HG02840 (cell line): ENCODE measurements around the gene CCDC106.
A peak's percentile ranks its signal among the peaks of the same experiment; 100 is the strongest.

Source experiments
- ATAC-seq: cut with Tn5 transposase; IDR thresholded peaks from one replicate; pipeline ENCODE4 v1.9.1; 2021; ENCODE audit warnings: mild to moderate bottlenecking, moderate library complexity, moderate number of reproducible peaks; ENCODE audit not compliant: unreplicated experiment, low FRiP score

Gene CCDC106

GRCh38 chr19:55647732-55648584 is at the start of gene CCDC106:
TSS of gene CCDC106 (plus strand) at chr19:55648212. CDS start at chr19:55649047, 835 bp downstream.
- no peak for ATAC-seq

DNA sequence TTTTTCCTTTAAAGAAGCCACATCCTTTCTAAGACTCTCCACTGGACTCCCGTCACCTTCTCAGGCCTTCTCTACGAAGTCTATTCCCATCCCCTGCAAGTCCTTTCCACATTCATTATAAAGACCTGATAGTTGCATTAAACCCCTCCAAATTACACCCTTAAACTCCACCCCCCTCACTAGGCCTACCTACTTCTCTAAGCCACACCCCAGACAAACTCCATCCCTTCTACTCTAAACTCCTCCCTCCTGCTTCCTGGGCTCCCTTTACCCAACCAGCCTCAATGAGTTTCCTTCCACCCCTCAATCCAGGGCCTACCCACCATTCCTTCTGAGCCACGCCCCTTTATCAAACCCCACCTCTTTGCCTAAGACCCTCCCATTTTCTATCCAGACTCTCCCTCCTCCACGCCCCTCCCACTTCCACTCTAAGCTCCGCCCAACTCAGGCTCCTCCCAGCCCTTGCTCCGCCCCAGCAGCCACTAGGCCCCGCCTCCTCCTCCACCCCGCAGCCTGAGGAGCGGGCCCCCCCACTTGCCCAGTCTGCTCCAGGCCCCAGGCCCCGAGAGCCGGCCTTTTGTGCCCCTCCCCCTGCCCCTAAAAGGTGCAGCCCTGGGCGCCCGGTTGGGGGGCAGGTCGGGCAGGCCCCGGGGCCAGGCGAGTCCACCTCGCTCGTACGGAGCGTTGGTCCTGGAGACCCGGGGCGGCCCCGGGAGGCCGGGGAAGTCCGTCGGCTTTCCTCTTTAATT is 49.1 kb upstream of the CCDC106 start:
- peak; percentile 38 for ATAC-seq

DNA sequence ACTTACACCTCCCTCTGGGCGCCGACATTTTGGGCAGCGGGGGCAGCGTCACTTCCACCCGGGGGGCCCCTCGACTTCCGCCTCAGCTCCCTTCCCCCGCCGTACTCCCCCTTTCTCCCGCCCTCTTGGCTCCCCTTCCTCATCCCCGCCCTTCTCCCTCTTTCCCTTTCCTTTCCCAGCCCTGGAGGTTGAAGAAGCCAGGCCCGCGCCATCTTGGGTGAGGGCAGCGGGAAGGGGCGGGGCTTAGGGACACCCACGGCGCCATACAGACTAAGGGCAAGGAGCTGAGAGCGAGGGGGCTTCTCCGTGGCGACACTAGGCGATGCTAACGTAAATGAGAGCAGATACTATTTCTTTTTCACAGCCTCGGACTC is 48.6 kb upstream of the CCDC106 start, which contains the start of gene FIZ1:
FIZ1 (minus strand) TSS at position 50 of the 374 bp plus-strand sequence. CDS start 1,652 bp downstream, outside the sequence.
- ATAC-seq = peak; percentile 59

DNA sequence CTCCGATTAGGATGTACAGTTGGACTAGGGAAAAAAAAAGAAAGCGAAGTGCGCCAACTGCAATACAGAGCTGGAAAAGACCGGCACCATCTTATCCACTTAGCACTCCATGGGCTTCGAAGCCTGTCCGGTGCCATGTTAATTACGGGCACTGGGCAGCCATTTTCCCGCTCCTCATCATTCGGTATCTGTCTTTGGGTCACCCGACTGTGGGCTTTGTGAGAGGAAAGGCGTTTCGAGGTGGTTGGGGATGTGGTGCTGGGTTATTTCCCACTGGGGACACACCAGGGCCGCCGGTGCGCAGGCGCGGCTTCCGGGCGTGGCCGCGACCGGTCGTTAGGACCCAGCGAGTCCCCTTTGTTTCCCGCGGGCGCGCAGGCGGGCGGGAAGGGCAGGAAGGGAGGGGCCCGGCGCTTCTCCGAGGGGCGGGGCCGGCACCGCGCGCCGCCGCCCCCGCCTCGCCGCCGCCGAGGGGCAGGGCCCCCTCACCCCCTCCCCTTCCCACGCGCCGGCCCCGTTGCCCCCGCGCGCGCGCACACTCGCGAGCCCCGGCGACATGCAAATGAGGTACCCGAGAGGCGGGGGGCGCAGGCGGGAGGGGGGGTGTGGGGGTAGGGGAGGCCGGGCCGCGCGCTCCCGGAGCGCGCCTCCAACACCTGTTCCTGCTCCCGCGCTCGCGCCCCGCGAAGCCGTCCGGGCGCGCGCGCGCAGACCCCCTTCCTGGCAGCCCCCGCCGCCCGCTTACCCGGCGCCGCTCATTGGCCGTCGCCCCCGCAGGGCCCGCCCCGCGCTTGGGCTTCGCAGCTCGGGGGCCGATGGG is 48.0 kb upstream of the CCDC106 start, which contains the start of gene ZNF524:
ZNF524 (plus strand) TSS at position 447 of the 820 bp plus-strand sequence. CDS start 1,825 bp downstream, outside the sequence.
- ATAC-seq = peak; percentile 45

- ATAC-seq = no peak
These were observed 47.4 kb upstream of the CCDC106 start for GRCh38 chr19:55600662-55601028.

- ATAC-seq = no peak
These were observed 46.9 kb upstream of the CCDC106 start for GRCh38 chr19:55601084-55601483.

- ATAC-seq = no peak
These were observed 45.7 kb upstream of the CCDC106 start for GRCh38 chr19:55602104-55603001.

DNA sequence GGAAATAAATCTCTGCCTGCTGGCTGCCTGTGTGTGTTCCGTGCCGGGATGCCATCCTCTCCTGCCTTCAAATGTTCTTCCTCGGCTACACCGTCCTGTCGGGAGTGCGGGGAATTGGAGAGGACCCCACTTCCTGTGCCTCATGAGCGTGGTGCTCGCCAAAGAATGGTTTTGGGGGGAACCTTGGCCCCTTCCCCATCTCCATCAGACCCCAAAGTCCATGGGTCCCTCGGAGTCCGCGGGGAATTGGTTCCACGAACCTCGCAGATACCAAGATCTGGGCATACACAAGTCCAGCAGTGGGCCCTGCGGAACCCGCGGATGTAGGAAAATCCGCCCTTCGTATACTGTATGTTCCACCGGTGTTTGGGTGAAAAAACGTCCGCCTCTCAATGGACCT is 44.9 kb upstream of the CCDC106 start:
- ATAC-seq = no peak

DNA sequence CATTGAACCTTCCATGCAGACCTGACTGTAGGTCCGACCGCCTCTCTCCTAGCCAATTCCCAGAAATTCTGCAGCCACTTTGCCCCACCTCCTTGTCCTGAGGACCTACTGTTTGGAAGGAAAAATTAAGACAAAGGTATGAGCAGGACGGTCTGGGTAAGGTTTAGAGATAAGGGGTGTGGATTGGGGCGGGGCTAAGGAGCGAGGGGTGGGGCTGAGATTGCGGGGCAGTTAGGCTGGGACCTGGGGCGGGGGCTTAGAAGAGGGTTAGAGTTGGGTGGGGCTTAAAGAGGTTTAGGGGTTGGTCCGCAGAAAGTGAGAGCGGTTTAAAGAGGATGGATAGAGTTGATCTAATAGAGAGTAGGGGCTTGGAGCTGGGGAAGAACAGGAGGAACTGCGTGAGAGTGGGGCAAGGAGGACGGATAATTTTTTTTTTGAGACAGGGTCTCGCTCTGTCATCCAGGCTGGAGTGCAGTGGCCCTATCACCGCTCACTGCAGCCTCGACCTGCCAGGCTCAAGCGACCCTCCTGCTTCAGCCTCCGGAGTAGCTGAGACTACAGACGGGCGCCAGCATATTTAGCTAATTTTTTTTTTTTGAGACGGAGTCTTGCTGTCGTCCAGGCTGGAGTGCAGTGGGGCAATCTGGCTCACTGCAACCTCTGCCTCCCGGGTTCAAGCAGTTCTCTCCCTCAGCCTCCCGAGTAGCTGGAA is 44.3 kb upstream of the CCDC106 start:
- ATAC-seq = no peak

GRCh38 chr19:55605207-55605636 is 42.8 kb upstream of the CCDC106 start:
- peak; percentile 78 for ATAC-seq

DNA sequence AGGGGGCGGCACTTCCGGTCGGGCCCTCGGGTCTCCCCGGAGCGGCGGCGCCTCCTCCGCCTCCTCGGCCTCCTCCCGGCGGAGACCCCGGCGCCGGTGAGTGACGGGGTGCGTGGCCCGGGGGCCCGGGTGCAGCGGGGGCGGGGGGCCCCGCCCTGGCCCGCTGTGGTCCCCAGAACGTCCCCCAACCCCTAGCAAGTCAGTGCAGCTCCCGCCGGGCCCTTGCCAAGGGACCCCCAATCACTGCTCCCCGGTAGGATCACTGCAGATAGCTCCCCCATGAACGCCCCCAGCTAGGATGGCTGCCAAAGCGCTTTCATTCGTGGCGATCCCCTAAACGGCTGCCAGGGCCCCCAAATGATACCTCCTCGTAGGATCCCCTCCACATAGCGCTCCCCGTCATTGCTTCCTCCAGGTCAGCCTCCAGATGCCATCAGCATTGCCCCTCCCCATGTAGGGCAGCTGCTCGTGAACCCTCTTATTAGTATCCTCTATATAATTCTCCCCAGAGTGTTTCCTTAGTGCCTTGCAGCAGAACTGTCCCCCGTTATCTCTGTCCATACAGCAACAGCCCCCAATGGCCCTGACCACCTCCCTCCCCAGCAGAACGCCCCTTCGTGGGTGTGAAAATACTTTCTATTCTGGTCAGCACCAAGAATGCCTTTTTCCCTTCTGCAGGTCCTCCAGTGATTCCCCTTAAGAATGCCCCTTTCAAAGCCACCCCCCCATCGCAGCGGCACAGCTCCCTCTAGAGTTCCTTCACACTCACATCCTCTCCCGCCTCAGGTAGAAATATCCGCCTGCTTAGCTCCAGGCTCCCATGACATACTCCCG is 42.2 kb upstream of the CCDC106 start, which contains the start of gene ZNF865:
ZNF865 (plus strand) TSS at position 11 of the 834 bp plus-strand sequence. CDS start 7,972 bp downstream, outside the sequence.
- peak; percentile 10 for ATAC-seq

- no peak for ATAC-seq
These were observed 41.6 kb upstream of the CCDC106 start for GRCh38 chr19:55606471-55606787.

DNA sequence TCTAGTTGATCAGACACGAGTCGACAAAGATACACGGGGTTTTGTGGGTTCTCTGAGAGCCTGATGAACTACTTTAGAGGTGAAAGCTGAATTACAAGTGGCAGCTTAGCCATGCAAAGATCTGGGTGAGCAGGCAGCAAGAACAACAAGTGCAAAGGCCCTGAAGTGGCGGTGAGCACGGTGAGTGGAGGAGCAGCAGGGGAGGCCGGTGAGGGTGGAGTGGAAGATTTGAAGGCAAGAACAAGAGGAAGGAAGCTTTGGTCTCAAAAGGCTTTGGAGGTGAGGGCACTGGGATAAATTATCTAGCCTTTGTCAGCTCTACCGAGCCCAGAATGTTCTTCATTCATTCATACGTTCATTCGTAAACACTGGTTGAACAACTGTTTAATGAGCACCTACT is 41.2 kb upstream of the CCDC106 start:
- no peak for ATAC-seq

GRCh38 chr19:55609326-55609725 is 38.7 kb upstream of the CCDC106 start:
- ATAC-seq = no peak

- ATAC-seq = no peak
These were observed 36.6 kb upstream of the CCDC106 start for GRCh38 chr19:55611300-55611982.

GRCh38 chr19:55611983-55612645 is 35.9 kb upstream of the CCDC106 start:
- ATAC-seq = no peak

DNA sequence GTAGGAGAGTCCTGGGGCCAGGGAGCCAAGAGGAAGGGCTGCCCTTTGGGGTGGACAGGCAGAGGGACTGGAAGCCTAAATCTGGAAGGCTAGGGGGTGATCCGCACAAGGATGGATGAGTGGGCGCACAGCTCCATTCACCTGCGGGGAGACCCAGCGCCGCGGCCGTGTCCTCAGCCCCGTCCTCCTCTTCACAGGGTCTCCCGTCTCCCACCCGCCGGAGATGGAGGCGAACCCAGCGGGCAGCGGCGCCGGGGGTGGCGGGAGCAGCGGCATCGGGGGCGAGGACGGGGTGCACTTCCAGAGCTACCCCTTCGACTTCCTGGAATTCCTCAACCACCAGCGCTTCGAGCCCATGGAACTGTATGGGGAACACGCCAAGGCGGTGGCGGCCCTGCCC is 34.6 kb upstream of the CCDC106 start:
- ATAC-seq = no peak
